Heart left ventricle (tissue), 16 donors: ENCODE measurements around the gene PLB1. TPM values are rescaled to one million over a fixed set of nuclear protein-coding genes. Genes with fewer than 3 reads are reported as not detected.

ENCODE experiments used
- ATAC-seq, 4 donors: fragments of 200-7000 bp; cut with Tn5 transposase; one replicate each; pipeline ENCODE4 v1.9.1; 2020 to 2022; ENCODE audit warnings: moderate library complexity in 4 of 4, mild to moderate bottlenecking in 3 of 4, moderate number of reproducible peaks in 1 of 4
- DNase-seq, 5 donors: peaks; one replicate each; pipeline ENCODE4 v3.0.0-alpha.2; 2020
- H3K27ac ChIP-seq, 12 donors: fragments of 200-600 bp; sonication (generic) in 4 of 12; one replicate each; pipeline versions ENCODE4 v1.5.0 to v1.8.0; 2016 to 2022; ENCODE audit warnings: mild to moderate bottlenecking in 2 of 12
- H3K27me3 ChIP-seq, 9 donors: fragments of 200-600 bp; sonication (generic) in 2 of 9; one replicate each; pipeline versions ENCODE4 v1.5.1 to v1.8.0; 2016 to 2022; ENCODE audit warnings: mild to moderate bottlenecking in 3 of 9
- H3K36me3 ChIP-seq, 9 donors: fragments of 200-600 bp; sonication (generic) in 2 of 9; one replicate each; pipeline versions ENCODE4 v1.5.0 to v1.8.0; 2018 to 2022; ENCODE audit warnings: mild to moderate bottlenecking in 2 of 9
- H3K4me1 ChIP-seq, 12 donors: fragments of 200-600 bp; sonication (generic) in 4 of 12; one replicate each; pipeline versions ENCODE4 v1.5.0 to v1.8.0; 2016 to 2022; ENCODE audit warnings: mild to moderate bottlenecking in 3 of 12
- H3K4me3 ChIP-seq, 12 donors: fragments of 200-600 bp; sonication (generic) in 4 of 12; one replicate each; pipeline versions ENCODE4 v1.5.0 to v1.8.0; 2017 to 2022; ENCODE audit warnings: mild to moderate bottlenecking in 9 of 12, moderate library complexity in 4 of 12
- H3K9me3 ChIP-seq, 12 donors: fragments of 200-600 bp; sonication (generic) in 4 of 12; one replicate each; pipeline versions ENCODE4 v1.5.0 to v1.8.0; 2016 to 2022; ENCODE audit warnings: mild to moderate bottlenecking in 1 of 12
- POLR2A ChIP-seq, 2 donors: fragments of 450-650 bp; IDR thresholded peaks; one replicate each; pipeline ENCODE4 v1.6.1; 2017; ENCODE audit warnings: antibody characterized with exemption in 2 of 2, mild to moderate bottlenecking in 2 of 2, moderate library complexity in 2 of 2
- WGBS, 4 donors: extraction: QIAGEN DNeasy Blood & Tissue Kit in 2 of 4; methylation state at CpG; one replicate each; pipeline versions ENCODE4 v1.1.5 to v1.1.7; 2013 to 2018; 5-methylcytosine and 5-hydroxymethylcytosine counted together
- intact Hi-C, 10 donors: fragments of 100-400 bp; cut with DNase I; formaldehyde crosslinking; loops; one replicate each; pipeline versions ENCODE4 v1.11.1 to v1.14.2; 2022
- polyA plus RNA-seq, 2 donors: library from polyadenylated mRNA; stranded (reverse); fragments of 200-250 nt; gene quantifications; one replicate each; pipeline ENCODE4 v1.2.3, GENCODE V29; 2013
- total RNA-seq, 9 donors: library from RNA; depleted of rRNA in 2 of 9; stranded (reverse); fragments of >200 nt in 2 of 9; fragmentation: NEBNext Ultra II Directional in 3 of 9; extraction: Animal tissue kit (Norgen Biotek cat#: 25700) in 3 of 9; gene quantifications; one replicate each; pipeline versions ENCODE4 v1.1.0 to v1.2.4, GENCODE V29; 2016 to 2023
- TF ChIP-seq, protein P1 (sequence below), 12 donors: fragments of 200-600 bp; sonication (generic) in 4 of 12; IDR thresholded peaks; one replicate each; pipeline versions ENCODE4 v1.5.0 to v1.8.0; 2018 to 2022; ENCODE audit warnings: antibody characterized with exemption in 12 of 12, mild to moderate bottlenecking in 5 of 12
- donor health status: ischemic (EF 13 %, LVEDD 7.1; RV severe dilation, severe dysfunction).
- donor health status: healthy with polysubstance abuse.
- donor health status: DM: no; HTN: yes; CAD: no.
- donor health status: DM: no; HTN: no; CAD: no.
- donor health status: ischemic (EF 25% LVEDD 6.9; RV normal size, moderate dysfunction).
- donor health status: ischemic (EF 25% LVEDD 5.7; RV mildly dilated, moderate dysfunction).
- donor health status: healthy.
- donor health status: DM: yes; HTN: yes; CAD: no.
- donor health status: ischemic (EF 35%, LVEDD 5.7; RV mildly dilated, moderate dysfunction).
- donor health status: nonischemic (EF 11% LVEDD 7.7; RV severe dilation, severe dysfunction).
- donor health status: DM: yes; HTN: yes; CAD: no.
- donor health status: PGD.
- donor health status: ischemic (EF 29% LVEDD 5.4; RV normal size, mild dysfunction).
- donor health status: nonischemic (EF 23%, LVEDD 6.1; RV moderate dilation, normal function).

PLB1 gene
- total and polyA plus RNA-seq, 11 donors: 0.35 to 5.5 (median 1.3) TPM

DNA sequence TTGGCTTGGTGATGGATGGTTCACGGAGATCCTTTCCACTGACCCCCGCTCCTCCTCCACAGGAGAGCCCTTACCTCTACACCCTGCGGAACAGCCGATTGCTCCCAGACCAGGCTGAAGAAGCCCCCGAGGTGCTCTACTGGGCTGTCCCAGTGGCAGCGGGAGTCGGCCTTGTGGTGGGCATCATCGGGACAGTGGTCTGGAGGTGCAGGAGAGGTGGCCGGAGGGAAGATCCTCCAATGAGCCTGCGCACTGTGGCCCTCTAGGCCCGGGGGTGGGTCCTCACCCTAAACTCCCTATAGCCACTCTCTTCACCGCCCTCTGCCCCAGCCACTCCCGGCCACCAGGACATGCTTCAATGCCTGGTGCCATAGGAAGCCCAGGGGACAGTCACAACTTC is 146.9 kb downstream of the PLB1 start:
- TF ChIP-seq POLR2A (IDR thresholded peaks at IDR 0.05): no peak
- intact Hi-C loops: no loop called here
- Histone ChIP-seq H3K27me3 (no peaks in the 10 kb centered on the region), H3K27ac (peak overlapping the region in 1 of 12 donors; percentile 83), H3K9me3 (no peaks in the 10 kb centered on the region), H3K4me3 (no peak overlapping the region), H3K4me1 (peaks cover 0 to 24% (median 4%) of the 10 kb centered on the region in 12 donors), H3K36me3 (no peaks in the 10 kb centered on the region)
- ATAC-seq: no peak
- DNase-seq: no peak
- 95 to 100% (median 97%) methylated on average over 12 to 13 of the region's 13 CpGs for WGBS, 4 donors

GRCh38 chr2:28643327-28643726 is 147.5 kb downstream of the PLB1 start:
- no peak for DNase-seq
- intact Hi-C loops: no loop called here
- H3K36me3 ChIP-seq: no peaks in the 10 kb centered on the region
- no peak for TF ChIP-seq POLR2A (IDR thresholded peaks at IDR 0.05)
- TF ChIP-seq, protein P1, sequence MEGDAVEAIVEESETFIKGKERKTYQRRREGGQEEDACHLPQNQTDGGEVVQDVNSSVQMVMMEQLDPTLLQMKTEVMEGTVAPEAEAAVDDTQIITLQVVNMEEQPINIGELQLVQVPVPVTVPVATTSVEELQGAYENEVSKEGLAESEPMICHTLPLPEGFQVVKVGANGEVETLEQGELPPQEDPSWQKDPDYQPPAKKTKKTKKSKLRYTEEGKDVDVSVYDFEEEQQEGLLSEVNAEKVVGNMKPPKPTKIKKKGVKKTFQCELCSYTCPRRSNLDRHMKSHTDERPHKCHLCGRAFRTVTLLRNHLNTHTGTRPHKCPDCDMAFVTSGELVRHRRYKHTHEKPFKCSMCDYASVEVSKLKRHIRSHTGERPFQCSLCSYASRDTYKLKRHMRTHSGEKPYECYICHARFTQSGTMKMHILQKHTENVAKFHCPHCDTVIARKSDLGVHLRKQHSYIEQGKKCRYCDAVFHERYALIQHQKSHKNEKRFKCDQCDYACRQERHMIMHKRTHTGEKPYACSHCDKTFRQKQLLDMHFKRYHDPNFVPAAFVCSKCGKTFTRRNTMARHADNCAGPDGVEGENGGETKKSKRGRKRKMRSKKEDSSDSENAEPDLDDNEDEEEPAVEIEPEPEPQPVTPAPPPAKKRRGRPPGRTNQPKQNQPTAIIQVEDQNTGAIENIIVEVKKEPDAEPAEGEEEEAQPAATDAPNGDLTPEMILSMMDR (IDR thresholded peaks at IDR 0.05): no peak
- no peak overlapping the region for H3K4me3 ChIP-seq
- peaks cover 0 to 19% (median under 1%) of the 10 kb centered on the region in 12 donors for H3K4me1 ChIP-seq
- 81 to 92% (median 89%) methylated on average over 5 to 6 of the region's 6 CpGs for WGBS, 4 donors
- no peaks in the 10 kb centered on the region for H3K27me3 ChIP-seq
- H3K9me3 ChIP-seq: no peaks in the 10 kb centered on the region
- ATAC-seq: no peak
- H3K27ac ChIP-seq: peak overlapping the region in 3 of 12 donors; percentile 65 to 83 (median 67)

- intact Hi-C loops: no loop called here
- Histone ChIP-seq H3K36me3 (no peaks in the 10 kb centered on the region), H3K27ac (peak overlapping the region in 5 of 12 donors; percentile 28 to 83 (median 65)), H3K4me1 (peaks cover 0 to 20% (median 0%) of the 10 kb centered on the region in 12 donors), H3K4me3 (no peak overlapping the region), H3K9me3 (no peaks in the 10 kb centered on the region), H3K27me3 (no peaks in the 10 kb centered on the region)
- TF ChIP-seq, protein P1 (IDR thresholded peaks at IDR 0.05): no peak
- ATAC-seq (no peak), DNase-seq (no peak)
- 71 to 84% (median 75%) methylated on average over 11 of the region's 11 CpGs for WGBS, 4 donors
These were observed 148.1 kb downstream of the PLB1 start for GRCh38 chr2:28643911-28644334.

GRCh38 chr2:28644760-28645159 is 148.9 kb downstream of the PLB1 start:
- ATAC-seq: peak; percentile 29 to 75 (median 58)
- H3K27ac ChIP-seq: peak overlapping the region in 8 of 12 donors; percentile 28 to 83 (median 53)

More at GRCh38 chr2:28644760-28645159, 148.9 kb downstream of the PLB1 start:
- no peak overlapping the region for H3K4me3 ChIP-seq
- intact Hi-C loops: no loop called here
- H3K4me1 ChIP-seq: peaks cover 0 to 20% (median 0%) of the 10 kb centered on the region in 12 donors
- no peaks in the 10 kb centered on the region for H3K36me3 ChIP-seq
- DNase-seq: peak in 2 of 5 donors; percentile 31 to 34
- H3K27me3 ChIP-seq: no peaks in the 10 kb centered on the region
- whole genome bisulfite sequencing, 4 donors: 78 to 85% (median 80%) methylated on average over 7 of the region's 7 CpGs
- H3K9me3 ChIP-seq: no peaks in the 10 kb centered on the region
- TF ChIP-seq, protein P1 (IDR thresholded peaks at IDR 0.05): no peak
- TF ChIP-seq POLR2A (IDR thresholded peaks at IDR 0.05): no peak
